DMS114 treated with DMSO at 0.1 percent for 48 hours (cell line): ENCODE data around the gene MYBPC2.
"Not testable (repeated sequence)": the region's sequence is repeated elsewhere in the genome, so short reads cannot be mapped to it uniquely, and the experiment has no call there.

Experiments used
- DNase-seq: peaks from one replicate; lab custom pipeline; 2025; ENCODE audit not compliant: unreplicated experiment; lab: John Stamatoyannopoulos, UW

The MYBPC2 gene

GRCh38 chr19:50427318-50427925 is 5.3 kb upstream of the MYBPC2 start:
- DNase-seq: no peak

DNA sequence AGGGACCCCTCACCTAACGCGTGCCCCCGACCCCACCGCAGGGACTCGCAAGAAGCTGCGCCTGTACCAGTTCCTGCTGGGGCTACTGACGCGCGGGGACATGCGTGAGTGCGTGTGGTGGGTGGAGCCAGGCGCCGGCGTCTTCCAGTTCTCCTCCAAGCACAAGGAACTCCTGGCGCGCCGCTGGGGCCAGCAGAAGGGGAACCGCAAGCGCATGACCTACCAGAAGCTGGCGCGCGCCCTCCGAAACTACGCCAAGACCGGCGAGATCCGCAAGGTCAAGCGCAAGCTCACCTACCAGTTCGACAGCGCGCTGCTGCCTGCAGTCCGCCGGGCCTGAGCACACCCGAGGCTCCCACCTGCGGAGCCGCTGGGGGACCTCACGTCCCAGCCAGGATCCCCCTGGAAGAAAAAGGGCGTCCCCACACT is 4.7 kb upstream of the MYBPC2 start:
- DNase-seq: no peak

GRCh38 chr19:50428772-50429463 is 3.8 kb upstream of the MYBPC2 start:
- no peak for DNase-seq

- DNase-seq: no peak
Observed at GRCh38 chr19:50430888-50431342, 1.8 kb upstream of the MYBPC2 start.

GRCh38 chr19:50431343-50432220 is 1.1 kb upstream of the MYBPC2 start:
- peak; percentile 40 for DNase-seq

- no peak for DNase-seq
Observed at GRCh38 chr19:50433201-50434180, 799 bp downstream of the MYBPC2 start.

DNA sequence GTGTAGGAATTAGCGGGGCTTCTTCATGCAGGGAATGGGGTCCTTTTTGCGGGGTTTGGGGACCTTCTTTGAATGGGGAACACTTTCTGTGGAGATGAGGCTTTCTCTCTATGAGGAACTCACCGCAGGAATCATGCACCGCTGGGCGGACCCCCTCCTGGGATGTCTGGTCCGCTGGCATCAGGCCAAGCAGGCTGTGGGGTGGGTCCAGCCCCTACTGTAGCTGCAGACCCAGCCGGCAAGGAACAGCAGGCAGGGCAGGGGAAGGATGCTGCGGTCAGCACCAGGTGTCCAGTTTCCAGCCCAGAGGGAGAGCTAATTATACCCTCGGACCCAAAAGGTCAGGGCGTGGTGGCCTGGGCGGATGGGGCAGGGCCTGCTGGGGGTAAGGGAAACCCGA is 1.8 kb downstream of the MYBPC2 start:
- no peak for DNase-seq

GRCh38 chr19:50435221-50435620 is 2.5 kb downstream of the MYBPC2 start:
- DNase-seq: no peak

- no peak for DNase-seq
Observed at GRCh38 chr19:50435627-50436026, 2.9 kb downstream of the MYBPC2 start.

GRCh38 chr19:50437862-50438449 is 5.3 kb downstream of the MYBPC2 start:
- DNase-seq: no peak

DNA sequence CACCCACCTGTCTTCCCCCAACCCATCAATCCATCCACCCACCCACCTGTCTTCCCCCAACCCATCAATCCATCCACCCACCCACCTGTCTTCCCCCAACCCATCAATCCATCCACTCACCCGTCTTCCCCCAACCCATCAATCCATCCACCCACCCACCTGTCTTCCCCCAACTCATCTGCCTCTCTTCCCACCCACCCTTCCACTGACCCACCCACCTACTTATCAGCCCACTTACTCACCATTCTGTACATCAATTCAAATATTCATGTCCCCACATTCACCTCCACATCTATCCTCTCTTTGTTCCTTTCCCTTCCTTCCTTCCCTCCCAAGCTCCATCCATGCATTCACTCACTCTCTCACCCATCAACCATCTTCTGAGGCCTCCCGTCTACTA is 6.4 kb downstream of the MYBPC2 start:
- not testable (repeated sequence) for DNase-seq

- no peak for DNase-seq
Observed at GRCh38 chr19:50444059-50444458, 11.4 kb downstream of the MYBPC2 start.

DNA sequence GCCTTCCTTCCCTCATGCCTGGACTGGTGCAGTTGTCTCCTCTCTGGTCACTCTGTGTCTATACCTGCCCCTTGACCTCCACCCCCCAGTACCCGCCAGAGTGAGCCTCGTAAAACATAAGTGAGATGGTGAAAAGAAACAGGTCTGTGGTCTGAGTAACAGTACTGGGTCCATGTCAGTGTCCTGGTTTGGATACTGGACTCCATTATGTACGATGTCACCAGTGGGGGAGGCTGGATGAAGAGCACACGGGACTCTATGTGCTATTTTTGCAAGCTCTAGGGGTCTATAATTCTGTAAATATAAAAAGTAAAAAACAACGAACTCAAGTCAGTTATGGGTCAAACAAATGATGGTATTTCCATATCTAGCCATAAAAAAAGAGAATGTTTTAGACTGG is 14.4 kb downstream of the MYBPC2 start:
- DNase-seq: no peak

- DNase-seq: no peak
Observed at GRCh38 chr19:50447750-50448149, 15.1 kb downstream of the MYBPC2 start.

GRCh38 chr19:50449236-50449899 is 16.7 kb downstream of the MYBPC2 start:
- DNase-seq: no peak

- no peak for DNase-seq
Observed at GRCh38 chr19:50450369-50451222, 17.9 kb downstream of the MYBPC2 start.

- DNase-seq: no peak
Observed at GRCh38 chr19:50451223-50451534, 18.5 kb downstream of the MYBPC2 start.

DNA sequence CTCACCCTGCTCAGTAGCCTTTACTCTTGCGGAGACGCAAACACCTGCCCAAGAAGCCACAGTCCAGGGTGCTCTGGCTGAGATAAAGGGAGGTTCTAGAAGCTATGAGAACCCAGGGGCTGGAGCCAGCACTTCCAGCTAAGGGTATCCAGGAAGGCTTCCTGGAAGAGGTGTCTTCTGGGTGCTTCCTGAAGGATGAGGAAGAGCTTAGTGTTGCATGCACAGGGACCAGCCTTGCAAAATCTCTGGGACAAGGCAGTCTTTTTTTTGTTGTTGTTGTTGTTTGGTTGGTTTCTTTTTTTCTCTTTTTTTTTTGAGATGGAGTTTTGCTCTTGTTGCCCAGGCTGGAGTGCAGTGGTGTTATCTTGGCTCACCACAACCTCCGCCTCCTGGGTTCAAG is 20.6 kb downstream of the MYBPC2 start:
- no peak for DNase-seq

DNA sequence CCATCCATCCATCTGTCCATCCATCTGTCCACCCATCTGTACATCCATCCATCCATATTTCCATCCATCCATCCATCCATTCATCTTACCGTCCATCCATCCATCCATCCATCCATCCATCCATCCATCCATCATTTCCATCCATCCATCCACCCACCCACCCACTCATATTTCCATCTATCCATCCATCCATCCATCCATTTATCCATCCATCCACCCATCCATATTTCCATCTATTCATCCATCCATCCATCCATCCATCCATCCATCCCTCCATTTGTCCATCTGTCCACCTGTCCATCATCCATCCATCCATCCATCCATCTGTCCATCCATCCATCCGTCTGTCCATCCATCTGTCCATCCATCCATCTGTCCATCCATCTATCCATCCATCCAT is 23.3 kb downstream of the MYBPC2 start:
- no peak for DNase-seq
